ENCODE results near the gene SLC38A8.

The SLC38A8 gene

GRCh38 chr16:84049403-84050060 is 6.9 kb upstream of the SLC38A8 start:
- in situ Hi-C loops (cut with MboI; ENCODE audit: low sequenced_read_pairs) = no loop called here

GRCh38 chr16:84048871-84049270 is 6.3 kb upstream of the SLC38A8 start:
- in situ Hi-C loops (cut with MboI; ENCODE audit: low sequenced_read_pairs) = no loop called here

GRCh38 chr16:84048270-84048669 is 5.7 kb upstream of the SLC38A8 start:
- in situ Hi-C loops (cut with MboI; ENCODE audit: low sequenced_read_pairs) = no loop called here

GRCh38 chr16:84047626-84048025 is 5.0 kb upstream of the SLC38A8 start:
- in situ Hi-C loops (cut with MboI; ENCODE audit: low sequenced_read_pairs) = no loop called here

- in situ Hi-C loops (cut with MboI; ENCODE audit: low sequenced_read_pairs) = no loop called here
Measured at GRCh38 chr16:84047206-84047605, 4.6 kb upstream of the SLC38A8 start.

- in situ Hi-C loops (cut with MboI; ENCODE audit: low sequenced_read_pairs) = no loop called here
Measured at GRCh38 chr16:84045818-84046470, 3.3 kb upstream of the SLC38A8 start.

GRCh38 chr16:84045001-84045817 is 2.6 kb upstream of the SLC38A8 start:
- in situ Hi-C loops (cut with MboI; ENCODE audit: low sequenced_read_pairs) = no loop called here

GRCh38 chr16:84044118-84044488 is 1.5 kb upstream of the SLC38A8 start:
- in situ Hi-C loops (cut with MboI; ENCODE audit: low sequenced_read_pairs) = no loop called here

GRCh38 chr16:84043486-84044117 is 1.0 kb upstream of the SLC38A8 start:
- in situ Hi-C loops (cut with MboI; ENCODE audit: low sequenced_read_pairs) = no loop called here

GRCh38 chr16:84042879-84043485 is 387 bp upstream of the SLC38A8 start:
- in situ Hi-C loops (cut with MboI; ENCODE audit: low sequenced_read_pairs) = no loop called here

GRCh38 chr16:84041881-84042280 is 714 bp downstream of the SLC38A8 start:
- in situ Hi-C loops (cut with MboI; ENCODE audit: low sequenced_read_pairs) = no loop called here

GRCh38 chr16:84040823-84041820 is 1.5 kb downstream of the SLC38A8 start:
- in situ Hi-C loops (cut with MboI; ENCODE audit: low sequenced_read_pairs) = no loop called here

- in situ Hi-C loops (cut with MboI; ENCODE audit: low sequenced_read_pairs) = no loop called here
Measured at GRCh38 chr16:84040226-84040822, 2.3 kb downstream of the SLC38A8 start.

GRCh38 chr16:84039696-84040095 is 2.9 kb downstream of the SLC38A8 start:
- in situ Hi-C loops (cut with MboI; ENCODE audit: low sequenced_read_pairs) = no loop called here

GRCh38 chr16:84038469-84038868 is 4.1 kb downstream of the SLC38A8 start:
- in situ Hi-C loops (cut with MboI; ENCODE audit: low sequenced_read_pairs) = no loop called here

- in situ Hi-C loops (cut with MboI; ENCODE audit: low sequenced_read_pairs) = no loop called here
Measured at GRCh38 chr16:84036982-84037425, 5.6 kb downstream of the SLC38A8 start.

- in situ Hi-C loops (cut with MboI; ENCODE audit: low sequenced_read_pairs) = no loop called here
Measured at GRCh38 chr16:84036131-84036530, 6.5 kb downstream of the SLC38A8 start.

- in situ Hi-C loops (cut with MboI; ENCODE audit: low sequenced_read_pairs) = no loop called here
Measured at GRCh38 chr16:84034516-84034915, 8.1 kb downstream of the SLC38A8 start.

Measured in HL-60/S4 treated with phorbol 12-myristate 13-acetate at 8.2 ng/mL for 4 days and 3 days (cell line).